RWPE1 (cell line): Measurements from ENCODE around the gene GCC1.
A peak's percentile ranks its signal among the peaks of the same experiment; 100 is the strongest.

Experiments used
- CTCF ChIA-PET: fragments of 350-600 bp; sonication (Branson Sonifier 250); formaldehyde crosslinking; extraction: SDS; loops from one replicate; lab custom pipeline; 2021; lab: Yijun Ruan, JAX
- POLR2A ChIA-PET: fragments of 400-600 bp; formaldehyde crosslinking; extraction: SDS; loops from one replicate; lab custom pipeline; 2020; ENCODE audit warnings: antibody characterized with exemption; ENCODE audit not compliant: low non-redundant PET; lab: Yijun Ruan, JAX
- DNase-seq: peaks from one replicate; pipeline ENCODE4 v3.0.0; 2012; ENCODE audit warnings: low spot score
- H3K27ac ChIP-seq: fragments of 450-650 bp; 2 replicates; pipeline ENCODE4 v1.5.1; 2017
- CTCF ChIP-seq: fragments of 450-650 bp; conservative IDR thresholded peaks from 2 replicates; pipeline ENCODE4 v1.5.1; 2017; ENCODE audit warnings: low read depth, mild to moderate bottlenecking

The GCC1 gene

GRCh38 chr7:127585044-127585953 is at the start of gene GCC1:
GCC1 (minus strand) TSS chr7:127585596; CDS start chr7:127585182, 414 bp downstream.
- ChIA-PET CTCF (interaction anchor here (0.6 to 0.9 kb wide), 2 partner anchors 81 to 203 kb away, joined by 4 read pairs; no protein-coding TSS in a partner anchor), POLR2A (interaction anchor here (0.7 to 0.8 kb wide), 2 partner anchors 8 to 234 kb away, joined by 3 read pairs; partner anchors contain the start of gene FSCN3)
- DNase-seq: peak; percentile 92
- H3K27ac ChIP-seq: peak within 1 kb of the TSS; percentile 76
- TF ChIP-seq CTCF: no peak

- H3K27ac ChIP-seq: no peak overlapping the region
- no peak for TF ChIP-seq CTCF
- DNase-seq: no peak
- POLR2A ChIA-PET: no interaction called here
- CTCF ChIA-PET: interaction anchor here (0.6 to 0.7 kb wide), 2 partner anchors 135 to 1854 kb away, joined by 3 to 4 read pairs; no protein-coding TSS in a partner anchor
Measured at GRCh38 chr7:127632276-127632910, 47.0 kb upstream of the GCC1 start.

GRCh38 chr7:127629268-127629854 is 44.0 kb upstream of the GCC1 start:
- DNase-seq: peak; percentile 25
- peak; percentile 18; the same call in 1 of the 2 replicates for TF ChIP-seq CTCF
- H3K27ac ChIP-seq: no peak overlapping the region
- ChIA-PET POLR2A (no interaction called here), CTCF (interaction anchor here (0.7 kb wide), 1 partner anchor 13 kb away, joined by 3 read pairs; no protein-coding TSS in a partner anchor)

DNA sequence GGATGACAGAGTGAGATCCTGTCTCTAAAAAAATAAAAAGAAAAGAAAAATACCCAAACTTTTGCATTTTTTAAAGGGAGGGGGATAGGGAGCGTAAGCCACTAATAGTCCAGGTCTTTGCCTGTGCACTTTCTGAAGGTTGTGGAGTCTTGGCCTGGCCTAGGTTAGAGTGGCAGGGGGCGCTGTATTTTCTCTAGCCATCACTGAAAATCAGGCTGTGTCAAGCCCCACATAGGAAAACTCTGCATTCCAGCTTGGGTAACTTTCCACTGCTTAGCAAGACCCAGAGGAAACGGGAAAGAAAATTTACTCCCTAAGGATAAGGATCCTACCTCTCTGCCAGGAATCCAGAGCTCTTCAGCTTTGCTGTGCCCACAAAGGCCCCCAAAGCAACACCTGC is 43.0 kb upstream of the GCC1 start:
- TF ChIP-seq CTCF: no peak
- H3K27ac ChIP-seq: no peak overlapping the region
- POLR2A ChIA-PET: no interaction called here
- CTCF ChIA-PET: no interaction called here
- no peak for DNase-seq

DNA sequence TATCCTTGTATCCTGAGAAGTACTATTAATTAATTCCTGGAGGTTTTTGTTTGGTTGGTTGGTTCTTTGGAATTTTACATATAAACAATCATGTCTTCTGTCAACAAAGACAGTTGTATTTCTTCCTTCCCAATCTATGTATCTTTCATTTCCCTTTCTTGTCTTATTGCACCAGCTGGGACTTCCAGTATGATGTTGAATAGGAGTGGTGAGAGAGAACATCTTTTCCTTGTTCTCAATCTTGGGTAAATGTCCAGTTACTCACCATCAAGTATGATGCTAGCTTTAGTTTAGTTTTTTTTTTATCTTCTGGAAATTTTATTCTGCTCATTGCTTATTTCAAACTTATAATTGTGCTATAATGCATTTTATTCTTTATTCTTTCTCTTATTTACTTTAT is 39.9 kb upstream of the GCC1 start:
- no peak for DNase-seq
- POLR2A ChIA-PET: no interaction called here
- CTCF ChIA-PET: interaction anchor here (0.7 kb wide), 1 partner anchor 521 kb away, joined by 3 read pairs; no protein-coding TSS in a partner anchor
- TF ChIP-seq CTCF: no peak
- no peak overlapping the region for H3K27ac ChIP-seq
